NCI-H82 treated with DMSO at 0.1 percent for 48 hours (cell line): ENCODE results near the gene DNAH12.
A peak's percentile ranks its signal among the peaks of the same experiment; 100 is the strongest.

Source experiments
- DNase-seq: peaks from one replicate; lab custom pipeline; 2025; ENCODE audit not compliant: unreplicated experiment; lab: John Stamatoyannopoulos, UW

The DNAH12 gene, protein sequence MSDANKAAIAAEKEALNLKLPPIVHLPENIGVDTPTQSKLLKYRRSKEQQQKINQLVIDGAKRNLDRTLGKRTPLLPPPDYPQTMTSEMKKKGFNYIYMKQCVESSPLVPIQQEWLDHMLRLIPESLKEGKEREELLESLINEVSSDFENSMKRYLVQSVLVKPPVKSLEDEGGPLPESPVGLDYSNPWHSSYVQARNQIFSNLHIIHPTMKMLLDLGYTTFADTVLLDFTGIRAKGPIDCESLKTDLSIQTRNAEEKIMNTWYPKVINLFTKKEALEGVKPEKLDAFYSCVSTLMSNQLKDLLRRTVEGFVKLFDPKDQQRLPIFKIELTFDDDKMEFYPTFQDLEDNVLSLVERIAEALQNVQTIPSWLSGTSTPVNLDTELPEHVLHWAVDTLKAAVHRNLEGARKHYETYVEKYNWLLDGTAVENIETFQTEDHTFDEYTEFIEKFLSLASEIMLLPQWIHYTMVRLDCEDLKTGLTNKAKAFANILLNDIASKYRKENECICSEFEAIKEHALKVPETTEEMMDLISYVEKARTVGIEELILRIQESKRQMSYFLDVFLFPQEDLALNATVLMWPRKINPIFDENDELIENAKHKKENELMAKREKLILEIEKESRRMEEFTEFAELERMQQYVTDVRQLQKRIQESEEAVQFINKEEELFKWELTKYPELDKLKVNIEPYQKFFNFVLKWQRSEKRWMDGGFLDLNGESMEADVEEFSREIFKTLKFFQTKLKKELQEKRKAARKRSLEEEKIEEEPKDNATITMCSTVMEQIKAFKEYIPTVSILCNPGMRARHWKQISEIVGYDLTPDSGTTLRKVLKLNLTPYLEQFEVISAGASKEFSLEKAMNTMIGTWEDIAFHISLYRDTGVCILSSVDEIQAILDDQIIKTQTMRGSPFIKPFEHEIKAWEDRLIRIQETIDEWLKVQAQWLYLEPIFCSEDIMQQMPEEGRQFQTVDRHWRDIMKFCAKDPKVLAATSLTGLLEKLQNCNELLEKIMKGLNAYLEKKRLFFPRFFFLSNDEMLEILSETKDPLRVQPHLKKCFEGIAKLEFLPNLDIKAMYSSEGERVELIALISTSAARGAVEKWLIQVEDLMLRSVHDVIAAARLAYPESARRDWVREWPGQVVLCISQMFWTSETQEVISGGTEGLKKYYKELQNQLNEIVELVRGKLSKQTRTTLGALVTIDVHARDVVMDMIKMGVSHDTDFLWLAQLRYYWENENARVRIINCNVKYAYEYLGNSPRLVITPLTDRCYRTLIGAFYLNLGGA (N-terminal part only)

DNA sequence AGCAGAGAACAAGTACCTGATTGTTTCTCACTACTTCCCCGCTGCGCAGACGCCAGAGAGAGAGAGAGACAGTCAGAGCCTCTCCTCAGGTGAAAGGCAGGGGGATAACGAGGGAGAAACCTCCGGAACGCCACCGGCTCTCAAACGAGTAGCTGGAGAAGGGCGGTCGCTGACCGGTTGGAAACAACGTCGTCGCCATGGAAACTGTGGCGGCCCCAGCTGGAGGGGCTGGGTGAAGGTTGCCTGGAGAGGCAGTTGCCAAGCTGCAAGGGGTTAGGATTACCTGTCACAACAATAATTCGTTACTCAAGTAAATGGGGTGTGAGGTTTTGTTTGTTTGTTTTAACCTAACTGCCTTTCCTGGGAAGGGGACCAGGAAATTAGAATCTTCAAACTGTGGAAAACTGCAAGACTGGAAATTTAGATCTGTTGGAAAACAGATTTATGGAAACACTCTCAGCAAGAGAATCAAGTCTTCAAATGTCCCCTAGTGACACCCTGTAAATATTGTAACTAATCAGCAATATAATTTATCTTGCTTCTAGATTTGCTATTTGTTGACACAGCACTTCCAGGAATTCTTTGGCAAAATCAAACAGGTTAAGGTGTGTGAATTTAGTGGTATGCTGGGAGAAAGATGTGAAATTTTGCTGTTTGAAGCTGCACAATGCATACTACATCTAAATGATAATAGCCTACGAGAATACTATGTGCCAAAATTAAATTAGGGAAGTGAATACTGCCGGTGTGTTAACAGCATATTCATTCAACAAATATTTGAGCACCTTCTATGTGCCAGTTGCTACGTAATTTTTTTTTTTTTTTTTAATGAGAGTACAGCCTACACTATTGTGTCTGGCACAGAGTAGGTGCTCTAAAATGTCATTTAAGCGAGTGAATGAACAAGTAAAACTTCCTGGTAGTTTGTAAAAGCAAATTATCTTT, at the start of gene DNAH12:
Gene DNAH12 (minus strand): TSS at position 164 of the 945 bp plus-strand sequence. CDS start 1,474 bp downstream, outside the sequence.
- no peak for DNase-seq

DNA sequence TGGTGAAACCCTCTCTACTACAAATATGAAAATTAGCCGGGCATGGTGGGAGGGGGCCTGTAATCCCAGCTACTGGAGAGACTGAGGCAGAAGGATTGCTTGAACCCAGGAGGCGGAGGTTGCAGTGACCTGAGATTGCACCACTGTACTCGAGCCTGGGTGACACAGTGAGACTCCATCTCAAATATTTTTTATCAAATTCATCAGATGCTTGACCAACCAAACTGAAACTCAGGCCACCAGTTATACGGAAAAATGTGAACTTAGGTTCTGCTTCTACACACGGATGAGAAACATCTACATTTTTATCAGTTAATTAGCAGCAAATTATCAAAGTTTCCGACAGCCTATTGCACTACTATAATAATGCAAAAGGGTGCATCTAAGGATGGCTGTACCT, 48.2 kb upstream of the DNAH12 start:
- no peak for DNase-seq

DNA sequence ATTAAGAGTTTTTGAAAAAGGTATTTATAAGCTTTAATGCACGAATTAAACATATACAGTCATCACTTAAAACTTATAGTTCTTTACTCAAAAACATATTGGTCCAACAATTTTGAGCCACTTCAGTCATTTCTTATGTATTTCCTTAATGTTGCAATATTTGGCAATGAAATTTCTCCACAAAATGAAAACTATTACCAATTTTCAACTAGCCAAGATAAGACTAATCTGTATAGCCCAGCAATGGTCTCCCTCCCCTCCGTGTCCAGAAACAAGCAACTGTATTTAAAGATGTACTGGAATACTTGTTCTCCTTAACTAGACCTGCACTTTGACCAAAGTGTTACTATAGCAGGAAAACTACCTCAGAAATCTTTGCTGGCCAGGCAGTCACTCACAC, 43.8 kb upstream of the DNAH12 start:
- no peak for DNase-seq

DNA sequence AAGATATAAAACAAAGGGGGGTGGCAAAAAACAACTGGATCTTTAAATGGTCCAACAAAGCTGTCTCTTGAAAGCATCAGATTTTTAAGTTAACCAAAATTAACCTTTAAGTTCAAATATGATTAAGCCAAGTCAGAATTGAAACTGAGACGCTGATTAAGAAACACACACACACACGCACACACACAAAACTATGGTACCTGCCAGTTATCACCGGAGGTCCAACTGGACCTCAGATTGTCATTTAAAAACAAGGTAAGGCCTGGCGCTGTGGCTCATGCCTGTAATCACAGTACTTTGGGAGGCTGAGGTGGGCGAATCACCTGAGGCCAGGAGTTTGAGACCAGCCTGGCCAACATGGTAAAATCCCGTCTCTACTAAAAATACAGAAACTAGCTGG, 42.6 kb upstream of the DNAH12 start:
- no peak for DNase-seq

DNA sequence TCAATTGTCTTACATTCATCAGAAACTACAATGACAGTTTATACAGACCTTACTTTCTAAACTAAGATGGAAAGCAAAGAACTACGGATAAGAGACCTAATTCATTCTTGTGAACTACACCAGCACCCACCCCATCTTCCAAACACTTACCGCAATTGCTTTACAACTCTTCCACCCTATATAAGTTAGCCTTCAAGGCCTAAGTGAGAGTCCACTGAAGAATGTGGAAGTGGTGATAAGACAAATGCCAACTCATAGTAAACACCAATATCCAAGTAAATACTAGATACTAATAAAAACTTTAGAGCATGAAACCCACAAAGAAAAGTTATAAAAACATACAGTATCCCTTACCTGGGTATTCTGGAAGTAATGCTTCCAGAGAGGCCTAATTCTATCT, 39.4 kb upstream of the DNAH12 start:
- DNase-seq: no peak

DNA sequence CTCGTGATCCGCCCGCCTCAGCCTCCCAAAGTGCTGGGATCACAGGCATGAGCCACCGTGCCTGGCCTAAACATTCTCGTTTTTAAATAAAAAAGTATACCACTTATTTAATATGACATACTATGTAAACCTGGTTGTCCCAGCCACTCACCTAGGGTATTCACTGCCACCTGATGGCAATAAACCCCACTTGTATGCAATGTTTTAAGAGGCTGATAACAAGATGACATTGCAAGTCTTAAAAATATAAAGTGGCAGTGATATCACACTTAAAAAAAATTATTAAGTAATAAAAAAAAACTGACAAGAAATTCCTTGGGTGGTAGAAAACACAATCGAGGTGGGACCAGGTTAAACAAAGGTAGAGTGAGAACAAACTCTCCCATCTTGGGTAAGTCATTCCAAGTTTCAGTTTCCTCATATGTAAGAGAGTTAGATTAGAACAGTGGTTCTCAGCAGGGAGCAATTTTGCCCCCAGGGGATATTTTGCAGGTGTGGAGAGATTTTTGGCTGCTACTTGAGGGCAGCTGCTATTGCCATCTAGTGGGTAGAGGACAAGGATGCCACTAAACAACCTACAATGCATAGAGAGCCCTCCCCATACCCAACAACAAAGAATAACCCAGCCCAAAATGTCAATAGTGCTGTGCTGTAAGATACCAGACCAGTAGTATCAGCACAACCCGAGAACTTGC, 38.5 kb upstream of the DNAH12 start:
- no peak for DNase-seq

DNA sequence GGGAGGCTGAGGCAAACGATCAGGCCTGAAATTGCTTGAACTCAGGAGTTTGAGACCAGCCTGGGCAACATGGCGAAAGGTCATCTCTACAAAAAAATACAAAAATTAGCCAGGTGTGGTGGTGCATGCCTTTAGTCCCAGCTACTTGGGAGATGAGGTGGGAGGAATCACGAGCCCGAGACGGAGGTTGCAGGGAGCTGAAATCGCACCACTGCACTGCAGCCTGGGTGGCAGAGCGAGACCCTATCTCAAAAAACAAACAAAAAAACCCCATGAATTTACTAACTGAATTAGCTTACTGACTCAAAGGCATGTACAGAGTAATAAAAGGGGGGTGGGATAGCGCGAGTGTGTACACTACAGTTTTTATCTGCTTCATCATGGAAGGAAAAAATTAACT, 33.7 kb upstream of the DNAH12 start:
- DNase-seq: no peak

DNA sequence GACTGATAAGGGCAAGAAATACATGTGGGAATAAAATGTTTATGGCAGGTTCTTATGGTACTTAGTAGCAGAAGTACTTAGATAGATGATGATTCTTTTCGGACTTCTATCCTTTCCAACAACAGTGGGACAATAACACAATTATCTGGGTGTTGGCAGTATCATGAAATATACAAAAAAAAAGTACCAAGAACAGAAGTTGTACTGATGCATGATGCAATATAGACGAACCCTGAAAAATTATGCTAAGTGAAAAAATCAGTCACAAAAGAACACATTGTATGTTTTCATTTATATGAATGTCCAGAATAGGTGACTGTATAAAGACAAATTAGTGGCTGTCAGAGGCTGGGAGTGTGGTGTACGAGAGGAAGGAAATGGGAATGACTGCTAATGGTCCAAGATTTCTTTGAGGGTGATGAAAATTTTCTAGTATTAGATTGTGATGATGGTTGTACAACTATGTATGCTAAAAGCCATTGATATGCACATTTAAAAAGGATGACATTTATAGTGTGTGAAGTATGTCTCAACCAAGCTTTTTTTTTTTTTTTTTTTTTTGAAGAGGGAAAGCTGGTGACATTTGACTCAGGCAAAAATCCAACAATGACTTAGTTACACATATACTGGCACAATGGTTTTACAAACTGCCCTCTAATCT, 32.0 kb upstream of the DNAH12 start:
- no peak for DNase-seq

DNA sequence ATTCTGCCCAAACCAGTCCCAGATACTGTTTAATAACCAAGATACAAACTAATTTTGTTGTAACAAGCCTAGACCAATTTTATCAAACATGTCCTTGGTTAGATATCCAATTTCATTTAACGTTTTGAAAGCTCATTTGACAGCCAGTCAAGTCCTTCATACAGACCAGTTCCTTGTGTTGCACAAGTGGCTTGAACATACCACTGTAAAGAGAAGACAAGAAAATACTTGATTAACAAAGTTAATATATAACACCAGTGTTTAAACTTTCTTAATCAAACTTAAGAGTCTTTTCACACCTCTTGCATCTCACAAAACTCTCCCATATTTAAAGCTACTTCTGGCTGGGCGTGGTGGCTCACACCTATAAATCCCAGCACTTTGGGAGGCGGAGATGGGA, 28.0 kb upstream of the DNAH12 start:
- no peak for DNase-seq

DNA sequence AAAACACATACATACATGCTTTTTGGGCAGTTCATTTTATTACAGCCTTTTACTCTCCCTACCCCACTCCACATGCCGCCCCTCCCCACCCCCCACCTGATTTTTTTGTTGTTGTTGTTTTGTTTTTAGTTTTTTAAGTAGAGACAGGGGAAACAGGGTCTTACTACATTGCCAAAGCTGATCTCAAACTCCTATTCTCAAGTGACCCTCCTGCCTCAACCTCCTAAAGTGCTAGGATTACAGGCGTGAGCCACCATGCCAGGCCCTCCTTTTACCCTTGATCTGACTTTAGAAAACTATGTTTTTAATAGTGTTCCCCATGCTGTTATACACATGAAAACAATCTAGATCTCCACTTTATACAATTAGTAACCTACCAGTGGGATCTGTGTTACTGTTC, 26.7 kb upstream of the DNAH12 start:
- DNase-seq: no peak

DNA sequence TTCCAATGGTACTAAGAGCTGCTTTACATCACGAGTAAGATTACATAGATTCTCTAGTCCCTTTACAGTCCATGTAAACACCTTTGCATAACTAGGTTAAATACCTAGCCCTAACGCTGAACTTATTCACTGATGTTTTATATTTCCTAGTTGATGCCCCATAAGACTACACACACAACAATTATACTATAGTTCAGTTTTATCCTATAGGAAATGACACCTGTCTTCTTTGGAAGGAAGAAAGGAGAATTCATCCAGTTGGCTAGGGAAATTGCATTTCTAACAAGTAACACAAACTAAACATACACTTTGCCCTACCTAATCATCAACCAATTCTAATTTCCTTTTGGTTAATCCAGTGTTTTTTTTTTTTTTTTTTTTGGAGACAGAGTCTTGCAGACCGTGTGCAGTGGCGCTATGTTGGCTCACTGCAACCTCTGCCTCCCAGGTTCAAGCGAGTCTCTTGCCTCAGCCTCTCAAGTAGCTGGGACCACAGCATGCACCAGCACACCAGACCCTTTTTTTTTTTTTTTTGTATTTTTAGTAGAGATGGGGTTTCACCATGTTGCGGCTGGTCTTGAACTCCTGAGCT, 25.8 kb upstream of the DNAH12 start:
- DNase-seq: no peak

DNA sequence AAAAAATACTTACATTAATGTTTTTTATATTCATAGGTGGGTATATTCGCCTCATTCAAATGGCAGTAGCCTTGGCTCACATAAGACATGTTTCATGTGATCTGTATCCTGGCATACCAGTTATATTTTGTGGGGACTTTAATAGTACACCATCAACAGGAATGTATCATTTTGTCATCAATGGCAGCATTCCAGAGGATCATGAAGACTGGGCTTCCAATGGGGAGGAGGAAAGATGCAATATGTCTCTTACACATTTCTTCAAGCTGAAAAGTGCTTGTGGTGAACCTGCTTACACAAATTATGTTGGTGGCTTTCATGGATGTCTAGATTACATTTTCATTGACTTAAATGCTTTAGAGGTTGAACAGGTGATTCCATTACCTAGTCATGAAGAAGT, 15.4 kb upstream of the DNAH12 start:
- no peak for DNase-seq

DNA sequence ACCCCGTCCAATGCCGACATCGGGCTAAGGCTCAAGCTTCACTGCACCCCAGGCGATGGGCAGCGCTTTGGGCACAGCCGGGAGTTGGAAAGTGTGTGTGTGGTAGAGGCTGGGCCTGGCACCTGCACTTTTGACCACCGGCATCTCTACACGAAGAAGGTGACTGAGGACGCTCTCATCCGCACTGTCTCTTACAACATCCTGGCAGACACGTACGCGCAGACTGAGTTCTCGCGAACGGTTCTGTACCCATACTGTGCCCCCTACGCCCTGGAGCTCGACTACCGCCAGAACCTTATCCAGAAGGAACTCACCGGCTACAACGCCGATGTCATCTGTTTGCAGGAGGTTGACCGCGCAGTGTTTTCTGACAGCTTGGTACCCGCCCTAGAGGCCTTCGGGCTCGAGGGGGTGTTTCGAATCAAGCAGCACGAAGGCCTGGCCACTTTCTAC, 13.0 kb upstream of the DNAH12 start:
- DNase-seq: no peak

DNA sequence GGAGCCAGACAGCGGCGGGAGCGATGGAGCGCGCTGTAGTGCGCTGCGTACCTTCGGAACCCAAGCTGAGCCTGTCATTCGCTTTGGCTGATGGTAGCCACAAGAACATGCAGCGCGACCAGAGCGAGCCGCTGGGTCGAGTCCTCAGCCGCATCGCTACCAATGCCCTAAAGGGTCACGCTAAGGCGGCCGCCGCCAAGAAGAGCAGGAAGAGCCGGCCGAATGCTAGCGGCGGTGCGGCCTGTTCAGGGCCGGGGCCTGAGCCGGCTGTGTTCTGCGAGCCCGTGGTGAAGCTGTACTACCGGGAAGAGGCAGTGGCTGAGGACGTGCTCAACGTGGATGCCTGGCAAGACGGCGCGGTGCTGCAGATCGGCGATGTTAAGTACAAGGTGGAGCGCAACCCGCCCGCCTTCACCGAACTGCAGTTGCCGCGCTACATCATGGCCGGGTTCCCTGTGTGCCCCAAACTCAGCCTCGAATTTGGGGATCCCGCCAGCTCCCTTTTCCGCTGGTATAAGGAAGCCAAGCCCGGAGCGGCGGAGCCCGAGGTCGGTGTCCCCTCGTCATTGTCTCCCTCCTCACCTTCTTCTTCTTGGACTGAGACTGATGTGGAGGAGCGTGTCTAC, 12.4 kb upstream of the DNAH12 start:
- no peak for DNase-seq

DNA sequence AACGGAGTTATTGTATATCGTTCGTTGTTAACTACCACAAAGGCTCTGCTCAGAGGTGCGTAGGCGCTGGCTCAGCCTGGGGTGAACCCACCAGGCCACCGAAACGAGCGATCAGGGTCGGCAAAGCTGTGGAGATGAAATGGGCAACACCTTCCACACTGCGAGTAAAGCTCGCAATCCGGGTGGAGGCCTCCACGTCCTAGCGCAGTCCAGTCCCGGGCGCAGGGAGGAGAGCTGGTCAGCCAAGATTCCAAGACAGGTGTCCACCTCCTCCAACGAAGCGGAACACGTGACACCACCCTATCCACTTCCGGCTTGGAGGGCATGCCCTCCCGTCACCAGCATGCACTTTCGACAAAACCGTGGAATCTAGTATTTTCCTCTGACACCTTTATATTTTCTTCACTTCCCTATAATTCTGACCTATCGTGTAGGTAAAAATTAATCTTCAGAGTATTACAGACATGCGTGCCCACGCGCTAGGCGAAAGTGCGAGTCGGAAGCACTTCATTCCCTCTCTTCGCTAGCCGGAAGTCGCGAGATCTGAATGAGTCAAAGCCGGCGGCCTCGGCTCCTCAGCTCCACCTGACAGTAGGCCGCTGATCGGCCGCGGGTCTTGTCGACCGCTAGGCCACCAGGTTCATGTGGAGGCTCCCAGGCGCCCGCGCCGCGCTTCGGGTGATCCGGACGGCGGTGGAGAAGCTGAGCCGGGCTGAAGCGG, 11.8 kb upstream of the DNAH12 start, which contains the start of gene PDE12:
Gene PDE12 (plus strand): TSS at position 537 of the 721 bp plus-strand sequence. CDS start 106 bp downstream, at position 643.
- peak; percentile 75 for DNase-seq

DNA sequence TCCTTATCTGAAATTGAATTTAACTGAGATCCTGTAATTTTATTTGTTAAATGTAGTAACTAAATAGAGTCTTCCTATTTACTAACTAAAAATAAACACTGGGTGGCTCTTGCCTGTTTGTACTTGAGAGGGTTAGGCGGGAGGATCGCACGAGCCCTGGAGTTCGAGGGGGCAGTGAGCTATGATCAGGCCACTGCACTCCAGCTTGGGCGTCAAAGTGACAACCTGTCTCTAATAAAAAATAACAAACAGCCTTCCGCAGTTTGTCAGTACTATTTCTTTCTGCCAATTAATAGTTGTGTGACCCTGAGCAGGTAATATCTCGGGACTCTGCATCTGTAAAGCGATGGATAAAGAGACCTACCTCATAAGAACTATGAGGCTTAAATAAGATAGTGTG, 11.2 kb upstream of the DNAH12 start:
- DNase-seq: no peak

DNA sequence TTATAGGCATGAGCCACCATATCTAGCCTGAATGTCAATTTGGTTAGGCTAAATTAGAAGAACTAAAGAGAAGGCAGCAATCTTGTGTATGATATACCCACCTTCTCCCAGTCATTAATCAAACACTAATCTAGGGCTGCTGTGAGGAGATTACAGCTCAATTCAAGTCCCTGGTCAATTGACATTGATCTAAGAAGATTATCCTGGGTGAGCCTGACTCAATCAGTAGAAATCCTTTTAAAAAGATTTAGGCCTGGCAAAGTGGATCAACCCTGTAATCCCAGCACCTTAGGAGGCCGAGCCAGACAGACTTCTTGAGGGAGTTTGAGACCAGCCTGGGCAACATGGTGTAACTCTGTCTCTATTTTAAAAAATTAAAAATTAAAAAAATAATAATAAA, 2.5 kb upstream of the DNAH12 start:
- peak; percentile 93 for DNase-seq
